Measurements from ENCODE around the gene ST7.

DNA sequence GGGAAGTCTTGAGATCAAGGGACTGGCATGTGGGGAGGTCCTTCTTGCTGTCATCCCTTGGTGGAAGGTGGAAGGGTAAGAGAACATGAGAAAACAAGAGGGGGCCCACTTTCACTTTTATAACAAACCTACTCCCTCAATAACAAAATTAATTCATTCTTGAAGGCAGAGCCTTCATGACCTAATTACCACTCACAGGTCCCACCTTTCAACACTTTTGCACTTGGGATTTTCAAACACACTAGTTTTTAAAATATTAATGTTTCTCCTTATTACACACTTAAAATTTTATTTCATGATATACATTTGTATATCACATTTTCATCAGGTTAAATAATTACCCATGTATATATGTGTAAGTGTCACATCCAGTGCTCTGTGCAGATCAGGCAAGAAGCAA, 2.0 kb downstream of the ST7 start:
- TF ChIP-seq POLR2AphosphoS5 (IDR thresholded peaks at IDR 0.05) (no peak), POLR2A (IDR thresholded peaks at IDR 0.05) (no peak)
- TF ChIP-seq, protein P1, sequence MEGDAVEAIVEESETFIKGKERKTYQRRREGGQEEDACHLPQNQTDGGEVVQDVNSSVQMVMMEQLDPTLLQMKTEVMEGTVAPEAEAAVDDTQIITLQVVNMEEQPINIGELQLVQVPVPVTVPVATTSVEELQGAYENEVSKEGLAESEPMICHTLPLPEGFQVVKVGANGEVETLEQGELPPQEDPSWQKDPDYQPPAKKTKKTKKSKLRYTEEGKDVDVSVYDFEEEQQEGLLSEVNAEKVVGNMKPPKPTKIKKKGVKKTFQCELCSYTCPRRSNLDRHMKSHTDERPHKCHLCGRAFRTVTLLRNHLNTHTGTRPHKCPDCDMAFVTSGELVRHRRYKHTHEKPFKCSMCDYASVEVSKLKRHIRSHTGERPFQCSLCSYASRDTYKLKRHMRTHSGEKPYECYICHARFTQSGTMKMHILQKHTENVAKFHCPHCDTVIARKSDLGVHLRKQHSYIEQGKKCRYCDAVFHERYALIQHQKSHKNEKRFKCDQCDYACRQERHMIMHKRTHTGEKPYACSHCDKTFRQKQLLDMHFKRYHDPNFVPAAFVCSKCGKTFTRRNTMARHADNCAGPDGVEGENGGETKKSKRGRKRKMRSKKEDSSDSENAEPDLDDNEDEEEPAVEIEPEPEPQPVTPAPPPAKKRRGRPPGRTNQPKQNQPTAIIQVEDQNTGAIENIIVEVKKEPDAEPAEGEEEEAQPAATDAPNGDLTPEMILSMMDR (IDR thresholded peaks at IDR 0.05): no peak

All from transverse colon (tissue), 4 donors.